22Rv1 (cell line): ENCODE results near the gene UACA.
A peak's percentile ranks its signal among the peaks of the same experiment; 100 is the strongest.
"Not testable (repeated sequence)": the region's sequence is repeated elsewhere in the genome, so short reads cannot be mapped to it uniquely, and the experiment has no call there.

Experiments used
- H3K27ac ChIP-seq: fragments of 450-650 bp; 2 replicates; pipeline ENCODE4 v1.5.1; 2017
- ZFX ChIP-seq: fragments of 450-650 bp; IDR thresholded peaks from 2 replicates; pipeline ENCODE4 v1.6.1; 2017; ENCODE audit warnings: antibody characterized with exemption, borderline replicate concordance
- TF ChIP-seq, protein P1 (sequence below): fragments of 450-650 bp; IDR thresholded peaks from 2 replicates; pipeline ENCODE4 v1.5.1; 2017; ENCODE audit warnings: mild to moderate bottlenecking

Gene UACA

DNA sequence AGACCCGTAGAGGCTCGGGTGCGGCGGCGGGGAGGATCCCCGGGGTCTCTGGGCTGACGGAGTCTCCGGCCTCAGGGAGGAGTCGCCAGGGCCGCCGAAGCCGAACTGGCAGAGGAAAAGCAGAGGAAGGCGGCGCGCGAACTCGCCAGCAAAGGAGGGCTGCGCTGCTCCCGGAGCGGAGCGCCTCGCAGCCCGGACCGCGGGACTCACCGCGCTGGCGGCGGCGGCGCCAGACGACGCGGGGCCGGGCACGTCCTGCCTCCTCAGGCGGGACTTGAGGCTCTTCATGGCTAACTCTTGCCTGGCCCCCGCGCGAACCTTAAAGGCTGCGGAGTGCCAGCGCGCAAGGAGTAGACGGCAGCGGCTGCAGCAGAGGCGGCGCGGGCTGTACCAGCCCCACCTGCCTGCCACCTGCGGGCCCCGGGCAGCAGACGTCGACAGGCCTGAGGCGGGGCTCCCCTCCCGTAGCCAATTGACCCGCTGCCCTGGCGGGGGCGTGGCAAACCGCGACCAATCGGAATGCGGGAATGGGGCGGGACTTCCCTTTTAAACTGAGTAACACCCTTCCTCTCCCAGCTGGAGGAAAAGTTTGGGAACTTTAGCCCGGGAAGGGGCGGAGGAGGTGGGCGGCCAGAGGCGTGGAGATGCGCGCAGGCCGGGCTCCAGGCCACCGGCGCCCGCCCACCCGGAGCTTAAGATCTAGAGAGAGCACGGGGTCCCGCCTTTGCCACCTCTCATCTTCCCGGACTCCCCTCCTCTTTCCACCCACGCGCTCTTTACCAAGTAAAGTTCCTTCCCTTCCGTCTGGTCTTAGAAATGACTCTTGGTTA is at the start of gene UACA:
TSS of gene UACA (minus strand) at position 439 of the 830 bp plus-strand sequence. CDS start at position 288, 151 bp downstream.
- peak within 1 kb of the TSS; percentile 91 for H3K27ac ChIP-seq
- TF ChIP-seq, protein P1, sequence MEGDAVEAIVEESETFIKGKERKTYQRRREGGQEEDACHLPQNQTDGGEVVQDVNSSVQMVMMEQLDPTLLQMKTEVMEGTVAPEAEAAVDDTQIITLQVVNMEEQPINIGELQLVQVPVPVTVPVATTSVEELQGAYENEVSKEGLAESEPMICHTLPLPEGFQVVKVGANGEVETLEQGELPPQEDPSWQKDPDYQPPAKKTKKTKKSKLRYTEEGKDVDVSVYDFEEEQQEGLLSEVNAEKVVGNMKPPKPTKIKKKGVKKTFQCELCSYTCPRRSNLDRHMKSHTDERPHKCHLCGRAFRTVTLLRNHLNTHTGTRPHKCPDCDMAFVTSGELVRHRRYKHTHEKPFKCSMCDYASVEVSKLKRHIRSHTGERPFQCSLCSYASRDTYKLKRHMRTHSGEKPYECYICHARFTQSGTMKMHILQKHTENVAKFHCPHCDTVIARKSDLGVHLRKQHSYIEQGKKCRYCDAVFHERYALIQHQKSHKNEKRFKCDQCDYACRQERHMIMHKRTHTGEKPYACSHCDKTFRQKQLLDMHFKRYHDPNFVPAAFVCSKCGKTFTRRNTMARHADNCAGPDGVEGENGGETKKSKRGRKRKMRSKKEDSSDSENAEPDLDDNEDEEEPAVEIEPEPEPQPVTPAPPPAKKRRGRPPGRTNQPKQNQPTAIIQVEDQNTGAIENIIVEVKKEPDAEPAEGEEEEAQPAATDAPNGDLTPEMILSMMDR: no peak
- TF ChIP-seq ZFX: no peak

GRCh38 chr15:70812827-70813364 is 49.5 kb upstream of the UACA start:
- TF ChIP-seq, protein P1: no peak
- TF ChIP-seq ZFX: no peak

DNA sequence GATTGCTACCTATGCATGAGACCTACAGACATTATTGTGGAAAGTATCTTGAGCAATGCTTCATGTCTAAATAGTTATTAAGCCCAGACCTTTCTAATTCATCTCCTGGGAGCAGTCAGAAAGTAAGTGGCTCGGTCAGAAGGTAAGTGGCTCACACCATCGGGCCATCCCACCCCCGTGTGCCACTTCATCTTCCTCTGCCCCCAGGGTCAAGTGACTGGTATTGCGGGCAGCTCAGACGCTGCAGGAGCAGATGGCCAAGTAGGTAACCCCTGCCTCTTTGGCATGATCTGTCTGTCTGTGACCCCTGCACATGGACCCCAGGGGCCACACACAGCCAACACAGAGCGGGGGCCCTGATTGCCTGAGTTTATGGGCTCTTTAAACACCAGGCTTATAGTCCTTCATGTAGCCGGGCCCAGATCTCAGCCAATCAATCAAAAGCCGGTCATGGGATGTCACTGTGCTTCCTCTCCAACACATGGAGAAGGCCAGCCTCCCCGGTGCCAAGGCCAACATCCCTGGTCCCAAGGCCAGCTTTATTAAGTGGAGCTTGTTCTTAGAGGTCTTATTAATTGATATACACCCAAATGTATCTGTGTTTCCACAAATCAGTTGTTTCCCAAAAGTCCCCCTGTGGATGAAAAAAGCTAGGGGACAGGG is 47.7 kb upstream of the UACA start:
- TF ChIP-seq ZFX: no peak
- TF ChIP-seq, protein P1: no peak
- no peak overlapping the region for H3K27ac ChIP-seq

More at GRCh38 chr15:70812827-70813364, 49.5 kb upstream of the UACA start:
- no peak overlapping the region for H3K27ac ChIP-seq

GRCh38 chr15:70806992-70807712 is 43.8 kb upstream of the UACA start:
- TF ChIP-seq ZFX: no peak
- TF ChIP-seq, protein P1: no peak
- H3K27ac ChIP-seq: no peak overlapping the region

GRCh38 chr15:70804388-70804787 is 41.0 kb upstream of the UACA start:
- H3K27ac ChIP-seq: not testable (repeated sequence)

- no peak overlapping the region for H3K27ac ChIP-seq
- no peak for TF ChIP-seq ZFX
- TF ChIP-seq, protein P1: no peak
Observed at GRCh38 chr15:70802629-70803028, 39.3 kb upstream of the UACA start.

GRCh38 chr15:70801109-70801508 is 37.8 kb upstream of the UACA start:
- no peak overlapping the region for H3K27ac ChIP-seq
- TF ChIP-seq ZFX: no peak
- TF ChIP-seq, protein P1: no peak
